Naive thymus-derived CD4-positive, alpha-beta T cell (primary cell): ENCODE data around the gene PVALB. TPM values are rescaled to one million over a fixed set of nuclear protein-coding genes. Genes with fewer than 3 reads are reported as not detected.

Source experiments
- ATAC-seq: fragments of 150-1000 bp; cut with Tn5 transposase; 2 replicates; pipeline ENCODE4 v1.10.0; 2021; ENCODE audit warnings: mild to moderate bottlenecking, moderate library complexity
- CTCF ChIA-PET: fragments of 350-600 bp; sonication (Branson Sonifier 250); formaldehyde crosslinking; loops from one replicate; lab custom pipeline; 2021; ENCODE audit warnings: antibody characterized with exemption; lab: Charles Lee
- POLR2A ChIA-PET: fragments of 350-600 bp; sonication (Branson Sonifier 250); formaldehyde crosslinking; loops from one replicate; lab custom pipeline; 2021; ENCODE audit warnings: antibody characterized with exemption, inconsistent platforms; lab: Charles Lee
- DNase-seq, 9 donors: peaks; one replicate each; pipeline versions ENCODE4 v3.0.0 to v3.0.0-alpha.2; 2020 to 2022; ENCODE audit warnings: mixed read lengths in 1 of 9
- H3K27ac ChIP-seq: one replicate; pipeline ENCODE4 v1.7.0; 2013; ENCODE audit warnings: mild to moderate bottlenecking, low read depth, low read length, moderate library complexity
- H3K27me3 ChIP-seq, 2 donors: one replicate each; pipeline ENCODE4 v1.7.0; 2013; ENCODE audit warnings: low read length in 2 of 2, mild to moderate bottlenecking in 2 of 2, moderate library complexity in 2 of 2; ENCODE audit not compliant: control insufficient read depth in 2 of 2, insufficient read depth in 2 of 2
- H3K36me3 ChIP-seq, 3 experiments: 1 replicate in 2 of 3; 2 replicates in 1 of 3; pipeline ENCODE4 v1.7.0; 2013; ENCODE audit warnings: low read length in 3 of 3, mild to moderate bottlenecking in 3 of 3, moderate library complexity in 1 of 3; ENCODE audit not compliant: insufficient read depth in 3 of 3, control insufficient read depth in 2 of 3
- H3K4me1 ChIP-seq, 2 donors: one replicate each; pipeline ENCODE4 v1.7.0; 2013; ENCODE audit warnings: low read length in 2 of 2, mild to moderate bottlenecking in 2 of 2, moderate library complexity in 1 of 2; ENCODE audit not compliant: control insufficient read depth in 2 of 2, insufficient read depth in 2 of 2
- H3K4me3 ChIP-seq: 2 replicates; pipeline ENCODE4 v1.7.0; 2013; ENCODE audit warnings: mild to moderate bottlenecking, low read length
- H3K9me3 ChIP-seq, 3 experiments: 1 replicate in 2 of 3; 2 replicates in 1 of 3; pipeline ENCODE4 v1.7.0; 2013; ENCODE audit warnings: low read length in 3 of 3; ENCODE audit not compliant: control insufficient read depth in 2 of 3
- H3K27ac Mint-ChIP-seq, 9 donors: one replicate each; pipeline ENCODE4 v1.8.0; 2020 to 2022; ENCODE audit warnings: mixed read lengths in 9 of 9, mild to moderate bottlenecking in 8 of 9, moderate library complexity in 5 of 9, inconsistent platforms in 2 of 9
- H3K27me3 Mint-ChIP-seq, 5 donors: one replicate each; pipeline ENCODE4 v1.8.0; 2021 to 2022; ENCODE audit warnings: mixed read lengths in 5 of 5, mild to moderate bottlenecking in 1 of 5
- H3K36me3 Mint-ChIP-seq, 5 donors: one replicate each; pipeline ENCODE4 v1.8.0; 2020 to 2022; ENCODE audit warnings: mixed read lengths in 5 of 5, mild to moderate bottlenecking in 3 of 5, inconsistent platforms in 1 of 5
- H3K4me1 Mint-ChIP-seq, 7 donors: one replicate each; pipeline ENCODE4 v1.8.0; 2020 to 2022; ENCODE audit warnings: mixed read lengths in 7 of 7, mild to moderate bottlenecking in 3 of 7, inconsistent platforms in 1 of 7
- H3K4me3 Mint-ChIP-seq, 10 donors: one replicate each; pipeline ENCODE4 v1.8.0; 2020 to 2022; ENCODE audit warnings: mild to moderate bottlenecking in 10 of 10, mixed read lengths in 10 of 10, moderate library complexity in 6 of 10, inconsistent platforms in 2 of 10
- H3K9me3 Mint-ChIP-seq, 11 donors: one replicate each; pipeline ENCODE4 v1.8.0; 2020 to 2022; ENCODE audit warnings: mixed read lengths in 11 of 11, mild to moderate bottlenecking in 4 of 11, inconsistent platforms in 1 of 11, moderate library complexity in 1 of 11
- intact Hi-C, 2 donors: fragments of 100-400 bp; cut with micrococcal nuclease; formaldehyde crosslinking; loops; one replicate each; pipeline ENCODE4 v1.15.1; 2023
- polyA plus RNA-seq, 2 donors: library from polyadenylated mRNA; unstranded; fragments of 300-500 nt; fragmentation: Illumina TruSeq; gene quantifications; one replicate each; pipeline ENCODE4 v1.2.3, GENCODE V29; 2021
- total RNA-seq, 6 experiments: library from RNA in 5 of 6; stranded (reverse) in 5 of 6; gene quantifications; 1 replicate in 5 of 6; 2 replicates in 1 of 6; pipeline ENCODE4 v1.2.3 and lab custom pipeline; 2021 to 2026

Gene PVALB
- total RNA-seq (not detected), polyA plus RNA-seq (not detected), total RNA-seq (lab: John Stamatoyannopoulos, UW) (not detected)

- Mint-ChIP-seq H3K27me3 (peaks cover 55 to 86% (median 57%) of the 10 kb centered on the region in 5 donors), H3K4me1 (peaks cover 2 to 15% (median 6%) of the 10 kb centered on the region in 7 donors), H3K36me3 (no peaks in the 10 kb centered on the region), H3K9me3 (peaks cover 0 to 2% (median 0%) of the 10 kb centered on the region in 11 donors), H3K27ac (no peak within 1 kb of the TSS), H3K4me3 (peak within 1 kb of the TSS in 9 of 10 donors; percentile 25 to 79 (median 47))
- H3K27me3 ChIP-seq, result peaks cover 4 to 15% of the 10 kb centered on the region in 2 donors
- no peaks in the 10 kb centered on the region for H3K9me3 ChIP-seq
- ATAC-seq, result peak; percentile 45
- ChIA-PET CTCF (no interaction called here), POLR2A (no interaction called here)
- peaks cover 0 to 5% of the 10 kb centered on the region in 2 donors for H3K4me1 ChIP-seq
- no peak within 1 kb of the TSS for H3K27ac ChIP-seq
- DNase-seq, result peak in 3 of 9 donors; percentile 7 to 30 (median 10)
- intact Hi-C loops, result no loop called here
- H3K36me3 ChIP-seq, result no peaks in the 10 kb centered on the region
- no peak within 1 kb of the TSS for H3K4me3 ChIP-seq
Observed at GRCh38 chr22:36816636-36817524, at the start of gene PVALB. Gene PVALB, minus strand, starts transcription at chr22:36817035. Its CDS starts 30 bp downstream, at chr22:36817005.

GRCh38 chr22:36865346-36865745, 48.5 kb upstream of the PVALB start:
- Mint-ChIP-seq H3K36me3 (peaks cover 0 to 40% (median 0%) of the 10 kb centered on the region in 5 donors), H3K27ac (peak overlapping the region in 1 of 9 donors; percentile 55), H3K4me3 (no peak overlapping the region), H3K27me3 (no peaks in the 10 kb centered on the region), H3K9me3 (peaks cover 0 to 4% (median 0%) of the 10 kb centered on the region in 11 donors), H3K4me1 (peaks cover 0 to 48% (median 5%) of the 10 kb centered on the region in 7 donors)
- Histone ChIP-seq H3K27me3 (no peaks in the 10 kb centered on the region), H3K4me3 (no peak overlapping the region), H3K36me3 (no peaks in the 10 kb centered on the region), H3K4me1 (no peaks in the 10 kb centered on the region), H3K9me3 (no peaks in the 10 kb centered on the region), H3K27ac (no peak overlapping the region)
- no peak for DNase-seq
- CTCF ChIA-PET, result interaction anchor here (0.7 kb wide), 1 partner anchor 12 kb away, joined by 3 read pairs; no protein-coding TSS in a partner anchor
- POLR2A ChIA-PET, result interaction anchor here (0.5 kb wide), 1 partner anchor 308 kb away, joined by 3 read pairs; no protein-coding TSS in a partner anchor
- intact Hi-C loops, result no loop called here
- ATAC-seq, result no peak

- intact Hi-C loops, result loop anchor here in 1 of 2 donors (5.0 kb wide), 1 partner anchor 38 kb away; no protein-coding TSS in a partner anchor
- no peaks in the 10 kb centered on the region for H3K36me3 ChIP-seq
- POLR2A ChIA-PET, result interaction anchor here (0.5 kb wide), 1 partner anchor 307 kb away, joined by 3 read pairs; no protein-coding TSS in a partner anchor
Observed at GRCh38 chr22:36864454-36865215, 47.8 kb upstream of the PVALB start.

GRCh38 chr22:36863979-36864378, 47.1 kb upstream of the PVALB start:
- ChIA-PET CTCF (interaction anchor here (1.2 kb wide), 1 partner anchor 106 kb away, joined by 3 read pairs; no protein-coding TSS in a partner anchor), POLR2A (no interaction called here)
- ATAC-seq (no peak), DNase-seq (no peak)
- Histone ChIP-seq H3K4me1 (no peaks in the 10 kb centered on the region), H3K4me3 (no peak overlapping the region), H3K36me3 (no peaks in the 10 kb centered on the region), H3K27ac (no peak overlapping the region), H3K27me3 (no peaks in the 10 kb centered on the region), H3K9me3 (no peaks in the 10 kb centered on the region)
- peaks cover 0 to 42% (median 0%) of the 10 kb centered on the region in 5 donors for H3K36me3 Mint-ChIP-seq
- H3K9me3 Mint-ChIP-seq, result peaks cover 0 to 4% (median 0%) of the 10 kb centered on the region in 11 donors
- intact Hi-C loops, result loop anchor here in 1 of 2 donors (5.0 kb wide), 1 partner anchor 38 kb away; no protein-coding TSS in a partner anchor
- no peaks in the 10 kb centered on the region for H3K27me3 Mint-ChIP-seq
- peaks cover 0 to 60% (median 5%) of the 10 kb centered on the region in 7 donors for H3K4me1 Mint-ChIP-seq
- H3K27ac Mint-ChIP-seq, result no peak overlapping the region
- H3K4me3 Mint-ChIP-seq, result no peak overlapping the region

More at GRCh38 chr22:36864454-36865215, 47.8 kb upstream of the PVALB start:
- peaks cover 0 to 55% (median 5%) of the 10 kb centered on the region in 7 donors for H3K4me1 Mint-ChIP-seq
- Histone ChIP-seq H3K27me3 (no peaks in the 10 kb centered on the region), H3K9me3 (no peaks in the 10 kb centered on the region), H3K4me3 (no peak overlapping the region), H3K27ac (no peak overlapping the region), H3K4me1 (no peaks in the 10 kb centered on the region)
- no peaks in the 10 kb centered on the region for H3K27me3 Mint-ChIP-seq
- DNase-seq (no peak), ATAC-seq (no peak)
- H3K9me3 Mint-ChIP-seq, result peaks cover 0 to 4% (median 0%) of the 10 kb centered on the region in 11 donors
- peak overlapping the region in 1 of 9 donors; percentile 55 for H3K27ac Mint-ChIP-seq
- CTCF ChIA-PET, result interaction anchor here (0.7 to 1.2 kb wide), 2 partner anchors 12 to 107 kb away, joined by 3 read pairs; no protein-coding TSS in a partner anchor
- no peak overlapping the region for H3K4me3 Mint-ChIP-seq
- peaks cover 0 to 44% (median 0%) of the 10 kb centered on the region in 5 donors for H3K36me3 Mint-ChIP-seq

GRCh38 chr22:36863281-36863680, 46.4 kb upstream of the PVALB start:
- no peak overlapping the region for H3K27ac ChIP-seq
- H3K27me3 ChIP-seq, result no peaks in the 10 kb centered on the region
- H3K4me1 Mint-ChIP-seq, result peaks cover 0 to 65% (median 5%) of the 10 kb centered on the region in 7 donors
- DNase-seq (no peak), ATAC-seq (no peak)
- no peaks in the 10 kb centered on the region for H3K27me3 Mint-ChIP-seq
- H3K36me3 Mint-ChIP-seq, result peaks cover 0 to 39% (median 0%) of the 10 kb centered on the region in 5 donors
- H3K4me3 Mint-ChIP-seq, result peak overlapping the region in 1 of 10 donors; percentile 2
- H3K4me3 ChIP-seq, result no peak overlapping the region
- no peaks in the 10 kb centered on the region for H3K9me3 ChIP-seq
- no peaks in the 10 kb centered on the region for H3K36me3 ChIP-seq
- H3K27ac Mint-ChIP-seq, result peak overlapping the region in 1 of 9 donors; percentile 60
- intact Hi-C loops, result loop anchor here in 1 of 2 donors (5.0 kb wide), 1 partner anchor 39 kb away; no protein-coding TSS in a partner anchor
- no peaks in the 10 kb centered on the region for H3K4me1 ChIP-seq
- POLR2A ChIA-PET, result no interaction called here
- H3K9me3 Mint-ChIP-seq, result peaks cover 0 to 4% (median 0%) of the 10 kb centered on the region in 11 donors
- CTCF ChIA-PET, result interaction anchor here (0.7 kb wide), 1 partner anchor 81 kb away, joined by 3 read pairs; no protein-coding TSS in a partner anchor
